Testis (tissue), 3 donors: Measurements from ENCODE around the gene CLASP2. TPM values are rescaled to one million over a fixed set of nuclear protein-coding genes. Genes with fewer than 3 reads are reported as not detected.
"Not testable (repeated sequence)": the region's sequence is repeated elsewhere in the genome, so short reads cannot be mapped to it uniquely, and the experiment has no call there.

Experiments used
- DNase-seq: peaks from one replicate; pipeline ENCODE4 v3.0.0-alpha.2; 2019
- H3K27ac ChIP-seq, 2 donors: fragments of 200-600 bp; sonication (generic); one replicate each; pipeline ENCODE4 v1.5.1; 2019
- H3K27me3 ChIP-seq: fragments of 200-600 bp; sonication (generic); one replicate; pipeline ENCODE4 v1.5.1; 2019
- H3K36me3 ChIP-seq: fragments of 200-600 bp; sonication (generic); one replicate; pipeline ENCODE4 v1.5.1; 2017; ENCODE audit warnings: low read depth; ENCODE audit errors: missing control alignments
- H3K4me1 ChIP-seq: fragments of 200-600 bp; sonication (generic); one replicate; pipeline ENCODE4 v1.5.1; 2019
- H3K4me3 ChIP-seq, 2 donors: fragments of 200-600 bp; sonication (generic); one replicate each; pipeline ENCODE4 v1.5.1; 2017 to 2019
- H3K9me3 ChIP-seq: fragments of 200-600 bp; sonication (generic); one replicate; pipeline ENCODE4 v1.5.1; 2017
- POLR2A ChIP-seq: fragments of 450-650 bp; IDR thresholded peaks from one replicate; pipeline ENCODE4 v1.6.1; 2017; ENCODE audit warnings: antibody characterized with exemption, mild to moderate bottlenecking, moderate library complexity
- WGBS, 2 donors: methylation state at CpG; one replicate each; pipeline ENCODE4 v1.1.5; 2018; 5-methylcytosine and 5-hydroxymethylcytosine counted together
- intact Hi-C: fragments of 100-400 bp; cut with DNase I; formaldehyde crosslinking; loops from one replicate; pipeline ENCODE4 v1.15.1; 2023; ENCODE audit warnings: low total_unique reads
- polyA plus RNA-seq: library from polyadenylated mRNA; stranded (reverse); fragments of 350-450 nt; fragmentation: Illumina TruSeq; extraction: RNeasy Lipid Tissue Mini Kit (QIAGEN cat#74804); gene quantifications from one replicate; pipeline ENCODE4 v1.2.3, GENCODE V29; 2014; ENCODE audit warnings: low read depth, low replicate concordance; ENCODE audit not compliant: insufficient read depth
- total RNA-seq, 2 donors: library from RNA; depleted of rRNA; stranded (reverse); fragments of >200 nt; gene quantifications; one replicate each; pipeline ENCODE4 v1.2.3, GENCODE V29; 2016
- TF ChIP-seq, protein P1 (sequence below), 3 experiments: fragments of 450-650 bp in 2 of 3; fragments of 200-600 bp in 1 of 3; sonication (generic) in 1 of 3; IDR thresholded peaks; one replicate each; pipeline ENCODE4 v1.5.1; 2016 to 2019; ENCODE audit warnings: antibody characterized with exemption in 3 of 3, mild to moderate bottlenecking in 2 of 3, moderate library complexity in 1 of 3

Gene CLASP2
- total and polyA plus RNA-seq, 3 donors from 2014 or later, result 21.5 to 72.1 (median 68.4) TPM

DNA sequence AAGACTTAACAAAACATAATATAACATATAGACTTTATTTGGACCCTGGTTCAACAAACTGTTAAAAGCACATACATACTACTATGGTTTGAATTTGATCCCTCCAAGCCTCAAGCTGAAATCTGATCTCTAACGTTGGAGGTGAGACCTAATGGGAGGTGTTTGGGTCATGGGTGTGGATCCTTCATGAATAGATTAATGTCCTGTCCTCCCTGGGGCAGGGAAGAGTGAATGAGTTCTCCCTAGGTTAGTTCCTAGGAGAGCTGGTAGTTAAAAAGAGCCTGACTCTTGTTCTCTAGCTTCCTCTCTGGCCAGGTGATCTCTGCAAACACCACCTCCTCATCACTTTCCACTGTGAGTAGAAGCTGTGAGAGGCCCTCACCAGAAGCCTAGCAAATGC is 36.4 kb downstream of the CLASP2 start:
- Histone ChIP-seq H3K9me3 (no peaks in the 10 kb centered on the region), H3K36me3 (no peaks in the 10 kb centered on the region), H3K27me3 (no peaks in the 10 kb centered on the region), H3K27ac (no peak overlapping the region), H3K4me3 (no peak overlapping the region), H3K4me1 (no peaks in the 10 kb centered on the region)
- DNase-seq, result no peak
- 38 to 44% methylated on average over 1 of the region's 1 CpG for WGBS, 2 donors
- TF ChIP-seq, protein P1, sequence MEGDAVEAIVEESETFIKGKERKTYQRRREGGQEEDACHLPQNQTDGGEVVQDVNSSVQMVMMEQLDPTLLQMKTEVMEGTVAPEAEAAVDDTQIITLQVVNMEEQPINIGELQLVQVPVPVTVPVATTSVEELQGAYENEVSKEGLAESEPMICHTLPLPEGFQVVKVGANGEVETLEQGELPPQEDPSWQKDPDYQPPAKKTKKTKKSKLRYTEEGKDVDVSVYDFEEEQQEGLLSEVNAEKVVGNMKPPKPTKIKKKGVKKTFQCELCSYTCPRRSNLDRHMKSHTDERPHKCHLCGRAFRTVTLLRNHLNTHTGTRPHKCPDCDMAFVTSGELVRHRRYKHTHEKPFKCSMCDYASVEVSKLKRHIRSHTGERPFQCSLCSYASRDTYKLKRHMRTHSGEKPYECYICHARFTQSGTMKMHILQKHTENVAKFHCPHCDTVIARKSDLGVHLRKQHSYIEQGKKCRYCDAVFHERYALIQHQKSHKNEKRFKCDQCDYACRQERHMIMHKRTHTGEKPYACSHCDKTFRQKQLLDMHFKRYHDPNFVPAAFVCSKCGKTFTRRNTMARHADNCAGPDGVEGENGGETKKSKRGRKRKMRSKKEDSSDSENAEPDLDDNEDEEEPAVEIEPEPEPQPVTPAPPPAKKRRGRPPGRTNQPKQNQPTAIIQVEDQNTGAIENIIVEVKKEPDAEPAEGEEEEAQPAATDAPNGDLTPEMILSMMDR (IDR thresholded peaks at IDR 0.05), result no peak
- no peak for TF ChIP-seq POLR2A
- intact Hi-C loops, result no loop called here

DNA sequence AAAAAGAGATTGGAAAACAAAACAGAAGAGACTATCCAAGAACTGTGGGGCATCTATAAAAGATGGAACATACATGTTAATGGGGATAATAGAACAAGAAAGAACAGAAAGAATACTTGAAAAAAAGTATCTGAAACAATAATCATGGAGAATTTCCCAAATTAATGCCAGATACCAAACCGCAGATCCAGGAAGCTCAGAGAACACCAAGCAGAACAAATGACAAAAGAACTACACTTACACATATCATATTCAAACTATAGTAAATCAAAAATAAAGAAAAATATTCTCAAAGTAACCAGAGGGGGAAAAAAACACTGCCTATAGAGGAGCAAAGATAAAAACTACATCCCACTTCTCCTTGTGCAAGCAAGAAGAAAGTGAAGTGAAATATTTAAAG is 40.0 kb downstream of the CLASP2 start:
- Histone ChIP-seq H3K4me1 (no peaks in the 10 kb centered on the region), H3K4me3 (no peak overlapping the region), H3K27ac (no peak overlapping the region), H3K27me3 (no peaks in the 10 kb centered on the region), H3K36me3 (no peaks in the 10 kb centered on the region), H3K9me3 (no peaks in the 10 kb centered on the region)
- WGBS, 2 donors, result 97 to 100% methylated on average over 1 of the region's 1 CpG
- TF ChIP-seq, protein P1 (IDR thresholded peaks at IDR 0.05), result no peak
- no peak for TF ChIP-seq POLR2A
- intact Hi-C loops, result no loop called here
- no peak for DNase-seq

DNA sequence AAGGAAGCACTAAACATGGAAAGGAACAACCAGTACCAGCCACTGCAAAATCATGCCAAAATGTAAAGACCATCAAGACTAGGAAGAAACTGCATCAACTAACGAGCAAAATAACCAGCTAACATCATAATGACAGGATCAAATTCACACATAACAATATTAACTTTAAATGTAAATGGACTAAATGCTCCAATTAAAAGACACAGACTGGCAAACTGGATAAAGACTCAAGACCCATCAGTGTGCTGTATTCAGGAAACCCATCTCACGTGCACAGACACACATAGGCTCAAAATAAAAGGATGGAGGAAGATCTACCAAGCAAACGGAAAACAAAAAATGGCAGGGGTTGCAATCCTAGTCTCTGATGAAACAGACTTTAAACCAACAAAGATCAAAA is 44.6 kb downstream of the CLASP2 start:
- H3K4me3 ChIP-seq, H3K9me3 ChIP-seq, DNase-seq, intact Hi-C loops, H3K36me3 ChIP-seq, H3K27ac ChIP-seq, H3K27me3 ChIP-seq, H3K4me1 ChIP-seq: not testable (repeated sequence)
- WGBS, 2 donors, result 97% methylated on average over 2 of the region's 3 CpGs

DNA sequence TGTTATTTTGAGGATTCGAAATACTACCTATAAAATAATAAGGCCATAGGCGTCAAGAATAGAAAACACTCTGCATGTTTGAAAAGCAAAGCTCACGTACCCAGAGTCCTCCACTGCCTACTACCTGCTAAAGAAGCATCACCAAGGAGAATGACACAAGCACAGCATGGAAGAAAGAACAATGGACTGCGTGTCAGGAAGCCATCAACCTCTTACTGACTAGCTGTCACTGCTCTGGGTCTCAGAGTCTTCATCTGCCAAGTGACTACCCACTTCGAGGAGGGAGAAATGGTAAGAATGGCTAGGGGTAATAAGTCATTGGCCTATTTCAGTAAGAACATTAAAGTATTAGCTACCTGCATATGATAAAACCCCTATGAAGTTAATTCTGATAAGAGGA is 49.4 kb downstream of the CLASP2 start:
- intact Hi-C loops, result no loop called here
- DNase-seq, result no peak

DNA sequence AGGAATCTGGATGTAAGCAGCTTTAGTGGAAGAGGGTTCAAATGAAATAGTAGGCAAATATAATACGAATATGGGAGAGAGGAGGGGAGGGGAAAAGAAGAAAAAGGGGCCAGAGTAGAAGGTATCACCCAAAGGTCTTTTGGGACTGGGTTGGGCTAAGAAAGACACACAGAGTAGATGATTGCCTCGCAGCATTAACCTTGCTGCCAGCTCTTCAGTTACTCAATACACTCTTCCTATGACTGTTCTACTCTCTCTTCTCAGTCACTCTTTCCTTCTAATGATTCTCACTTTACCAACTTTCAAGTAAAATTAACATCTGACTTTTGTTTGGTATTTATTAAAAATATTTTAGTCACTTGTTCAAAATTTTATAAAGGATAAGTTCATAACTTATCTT is 52.8 kb downstream of the CLASP2 start:
- WGBS, 2 donors, result 91 to 93% methylated on average over 2 of the region's 2 CpGs
- intact Hi-C loops, result no loop called here
- TF ChIP-seq POLR2A, result no peak
- TF ChIP-seq, protein P1 (IDR thresholded peaks at IDR 0.05), result no peak
- no peak for DNase-seq
- no peaks in the 10 kb centered on the region for H3K4me1 ChIP-seq
- H3K4me3 ChIP-seq, result no peak overlapping the region
- H3K9me3 ChIP-seq, result no peaks in the 10 kb centered on the region
- H3K36me3 ChIP-seq, result no peaks in the 10 kb centered on the region
- no peaks in the 10 kb centered on the region for H3K27me3 ChIP-seq
- no peak overlapping the region for H3K27ac ChIP-seq

More for the DNA sequence above, 49.4 kb downstream of the CLASP2 start:
- 91 to 94% methylated on average over 5 of the region's 5 CpGs for WGBS, 2 donors
- no peak overlapping the region for H3K27ac ChIP-seq
- no peak overlapping the region for H3K4me3 ChIP-seq
- no peak for TF ChIP-seq POLR2A
- TF ChIP-seq, protein P1 (IDR thresholded peaks at IDR 0.05), result no peak
- no peaks in the 10 kb centered on the region for H3K9me3 ChIP-seq
- no peaks in the 10 kb centered on the region for H3K36me3 ChIP-seq
- H3K27me3 ChIP-seq, result no peaks in the 10 kb centered on the region
- H3K4me1 ChIP-seq, result no peaks in the 10 kb centered on the region
